ENCODE results near the gene ICAM2. TPM values are rescaled to one million over a fixed set of nuclear protein-coding genes. Genes with fewer than 3 reads are reported as not detected.

The ICAM2 gene
- total RNA-seq, 1 experiment from 2014 or later = 0.87 TPM

GRCh38 chr17:63974594-63975192 is 45.7 kb downstream of the ICAM2 start:
- 0 out of 2 replicates have a peak, but pooled peaks cover 3% of the 10 kb centered on the region for H3K27me3 ChIP-seq (replicated peaks)
- H3K9me3 ChIP-seq (replicated peaks) = no peaks in the 10 kb centered on the region
- no peak overlapping the region for H3K27ac ChIP-seq
- peaks cover 15% of the 10 kb centered on the region for H3K4me1 ChIP-seq (replicated peaks)
- no peak overlapping the region for H3K4me3 ChIP-seq
- peak in 1 of 2 experiments; percentile 49 for DNase-seq (ENCODE audit: low read depth in 1 of 2, low spot score in 2 of 2)
- no peaks in the 10 kb centered on the region for H3K36me3 ChIP-seq

GRCh38 chr17:63973930-63974593 is 46.4 kb downstream of the ICAM2 start:
- Histone ChIP-seq H3K9me3 (replicated peaks) (no peaks in the 10 kb centered on the region), H3K27ac (no peak overlapping the region), H3K4me3 (no peak overlapping the region), H3K36me3 (no peaks in the 10 kb centered on the region), H3K27me3 (replicated peaks) (0 out of 2 replicates have a peak, but pooled peaks cover 3% of the 10 kb centered on the region), H3K4me1 (replicated peaks) (peaks cover 15% of the 10 kb centered on the region)
- no peak for DNase-seq (ENCODE audit: low read depth in 1 of 2, low spot score in 2 of 2)

GRCh38 chr17:63973247-63973646 is 47.2 kb downstream of the ICAM2 start:
- Histone ChIP-seq H3K27ac (no peak overlapping the region), H3K36me3 (no peaks in the 10 kb centered on the region), H3K4me1 (replicated peaks) (peaks cover 15% of the 10 kb centered on the region), H3K9me3 (replicated peaks) (no peaks in the 10 kb centered on the region), H3K27me3 (replicated peaks) (0 out of 2 replicates have a peak, but pooled peaks cover 3% of the 10 kb centered on the region), H3K4me3 (no peak overlapping the region)
- no peak for DNase-seq (ENCODE audit: low read depth in 1 of 2, low spot score in 2 of 2)

GRCh38 chr17:63972796-63973195 is 47.6 kb downstream of the ICAM2 start, which contains the start of gene SCN4A:
SCN4A (minus strand) TSS chr17:63972918; CDS start chr17:63972841, 77 bp downstream.
- H3K27me3 ChIP-seq (replicated peaks) = 0 out of 2 replicates have a peak, but pooled peaks cover 3% of the 10 kb centered on the region
- H3K9me3 ChIP-seq (replicated peaks) = no peaks in the 10 kb centered on the region
- H3K4me1 ChIP-seq (replicated peaks) = peaks cover 15% of the 10 kb centered on the region
- H3K27ac ChIP-seq = no peak within 1 kb of the TSS
- DNase-seq (ENCODE audit: low read depth in 1 of 2, low spot score in 2 of 2) = no peak
- H3K36me3 ChIP-seq = no peaks in the 10 kb centered on the region
- H3K4me3 ChIP-seq = no peak within 1 kb of the TSS

- no peak for DNase-seq (ENCODE audit: low read depth in 1 of 2, low spot score in 2 of 2)
- Histone ChIP-seq H3K36me3 (no peaks in the 10 kb centered on the region), H3K27me3 (replicated peaks) (0 out of 2 replicates have a peak, but pooled peaks cover 3% of the 10 kb centered on the region), H3K4me1 (replicated peaks) (peaks cover 8% of the 10 kb centered on the region), H3K9me3 (replicated peaks) (no peaks in the 10 kb centered on the region), H3K4me3 (no peak overlapping the region), H3K27ac (no peak overlapping the region)
Measured at GRCh38 chr17:63969278-63969677, 51.2 kb downstream of the ICAM2 start.

GRCh38 chr17:63967953-63968352 is 52.5 kb downstream of the ICAM2 start:
- H3K27ac ChIP-seq = no peak overlapping the region
- no peaks in the 10 kb centered on the region for H3K4me1 ChIP-seq (replicated peaks)
- no peaks in the 10 kb centered on the region for H3K9me3 ChIP-seq (replicated peaks)
- no peak overlapping the region for H3K4me3 ChIP-seq
- H3K36me3 ChIP-seq = no peaks in the 10 kb centered on the region
- 0 out of 2 replicates have a peak, but pooled peaks cover 3% of the 10 kb centered on the region for H3K27me3 ChIP-seq (replicated peaks)
- no peak for DNase-seq (ENCODE audit: low read depth in 1 of 2, low spot score in 2 of 2)

GRCh38 chr17:63966646-63967264 is 53.7 kb downstream of the ICAM2 start:
- Histone ChIP-seq H3K27me3 (replicated peaks) (0 out of 2 replicates have a peak, but pooled peaks cover 3% of the 10 kb centered on the region), H3K27ac (no peak overlapping the region), H3K36me3 (no peaks in the 10 kb centered on the region), H3K4me3 (no peak overlapping the region), H3K9me3 (replicated peaks) (no peaks in the 10 kb centered on the region), H3K4me1 (replicated peaks) (no peaks in the 10 kb centered on the region)
- DNase-seq (ENCODE audit: low read depth in 1 of 2, low spot score in 2 of 2) = no peak

- H3K4me3 ChIP-seq = no peak overlapping the region
- no peaks in the 10 kb centered on the region for H3K4me1 ChIP-seq (replicated peaks)
- no peaks in the 10 kb centered on the region for H3K36me3 ChIP-seq
- no peak overlapping the region for H3K27ac ChIP-seq
- H3K9me3 ChIP-seq (replicated peaks) = no peaks in the 10 kb centered on the region
- no peak for DNase-seq (ENCODE audit: low read depth in 1 of 2, low spot score in 2 of 2)
- 0 out of 2 replicates have a peak, but pooled peaks cover 3% of the 10 kb centered on the region for H3K27me3 ChIP-seq (replicated peaks)
Measured at GRCh38 chr17:63963123-63963522, 57.3 kb downstream of the ICAM2 start.

GRCh38 chr17:63962298-63962744 is 58.1 kb downstream of the ICAM2 start:
- Histone ChIP-seq H3K27me3 (replicated peaks) (0 out of 2 replicates have a peak, but pooled peaks cover 3% of the 10 kb centered on the region), H3K36me3 (no peaks in the 10 kb centered on the region), H3K27ac (no peak overlapping the region), H3K4me3 (no peak overlapping the region), H3K4me1 (replicated peaks) (no peaks in the 10 kb centered on the region), H3K9me3 (replicated peaks) (no peaks in the 10 kb centered on the region)
- no peak for DNase-seq (ENCODE audit: low read depth in 1 of 2, low spot score in 2 of 2)

- Histone ChIP-seq H3K27ac (no peak overlapping the region), H3K4me1 (replicated peaks) (no peaks in the 10 kb centered on the region), H3K27me3 (replicated peaks) (0 out of 2 replicates have a peak, but pooled peaks cover 3% of the 10 kb centered on the region), H3K4me3 (no peak overlapping the region), H3K36me3 (no peaks in the 10 kb centered on the region), H3K9me3 (replicated peaks) (no peaks in the 10 kb centered on the region)
- DNase-seq (ENCODE audit: low read depth in 1 of 2, low spot score in 2 of 2) = peak in 1 of 2 experiments; percentile 73
Measured at GRCh38 chr17:63961355-63962212, 58.8 kb downstream of the ICAM2 start.

GRCh38 chr17:63960430-63960829 is 60.0 kb downstream of the ICAM2 start:
- Histone ChIP-seq H3K27ac (no peak overlapping the region), H3K4me1 (replicated peaks) (no peaks in the 10 kb centered on the region), H3K27me3 (replicated peaks) (0 out of 2 replicates have a peak, but pooled peaks cover 3% of the 10 kb centered on the region), H3K9me3 (replicated peaks) (no peaks in the 10 kb centered on the region), H3K36me3 (no peaks in the 10 kb centered on the region), H3K4me3 (no peak overlapping the region)
- no peak for DNase-seq (ENCODE audit: low read depth in 1 of 2, low spot score in 2 of 2)

- Histone ChIP-seq H3K9me3 (replicated peaks) (no peaks in the 10 kb centered on the region), H3K27ac (no peak overlapping the region), H3K4me1 (replicated peaks) (no peaks in the 10 kb centered on the region), H3K36me3 (no peaks in the 10 kb centered on the region), H3K4me3 (no peak overlapping the region), H3K27me3 (replicated peaks) (no peaks in the 10 kb centered on the region)
- DNase-seq (ENCODE audit: low read depth in 1 of 2, low spot score in 2 of 2) = no peak
Measured at GRCh38 chr17:63960006-63960405, 60.4 kb downstream of the ICAM2 start.

GRCh38 chr17:63956296-63956920 is 64.0 kb downstream of the ICAM2 start:
- H3K27me3 ChIP-seq (replicated peaks) = no peaks in the 10 kb centered on the region
- no peaks in the 10 kb centered on the region for H3K9me3 ChIP-seq (replicated peaks)
- no peak overlapping the region for H3K4me3 ChIP-seq
- no peak for DNase-seq (ENCODE audit: low read depth in 1 of 2, low spot score in 2 of 2)
- no peaks in the 10 kb centered on the region for H3K36me3 ChIP-seq
- no peaks in the 10 kb centered on the region for H3K4me1 ChIP-seq (replicated peaks)
- no peak overlapping the region for H3K27ac ChIP-seq
